Stomach (tissue), 9 donors: ENCODE data around the gene PTPRU. TPM values are rescaled to one million over a fixed set of nuclear protein-coding genes. Genes with fewer than 3 reads are reported as not detected.
"Not testable (repeated sequence)": the region's sequence is repeated elsewhere in the genome, so short reads cannot be mapped to it uniquely, and the experiment has no call there.

ENCODE experiments used
- DNase-seq, 2 donors: peaks; one replicate each; pipeline versions ENCODE4 v3.0.0 to v3.0.0-alpha.2; 2013 to 2019
- H3K27ac ChIP-seq, 5 donors: fragments of 200-600 bp in 4 of 5; sonication (generic) in 4 of 5; one replicate each; pipeline ENCODE4 v1.5.1; 2013 to 2019; ENCODE audit warnings: mild to moderate bottlenecking in 1 of 5, moderate library complexity in 1 of 5
- H3K27me3 ChIP-seq, 3 donors: fragments of 200-600 bp; sonication (generic); one replicate each; pipeline ENCODE4 v1.5.1; 2017 to 2019; ENCODE audit warnings: mixed run types in 1 of 3
- H3K36me3 ChIP-seq, 4 donors: fragments of 200-600 bp; sonication (generic); 1 replicate in 3 of 4; 2 replicates in 1 of 4; pipeline ENCODE4 v1.5.1; 2016 to 2019
- H3K4me1 ChIP-seq, 4 donors: fragments of 200-600 bp; sonication (generic); one replicate each; pipeline ENCODE4 v1.5.1; 2016 to 2019
- H3K4me3 ChIP-seq, 4 donors: fragments of 200-600 bp; sonication (generic) in 3 of 4; one replicate each; pipeline ENCODE4 v1.5.1; 2016 to 2019; ENCODE audit warnings: mild to moderate bottlenecking in 1 of 4
- H3K9me3 ChIP-seq, 4 donors: fragments of 200-600 bp; sonication (generic); one replicate each; pipeline ENCODE4 v1.5.1; 2016 to 2019
- EP300 ChIP-seq: sonication (generic); formaldehyde crosslinking; IDR thresholded peaks from one replicate; pipeline ENCODE4 v1.6.1; 2017; ENCODE audit warnings: antibody characterized with exemption
- POLR2A ChIP-seq, 4 donors: fragments of 450-650 bp; IDR thresholded peaks; one replicate each; pipeline ENCODE4 v1.6.1; 2016; ENCODE audit warnings: antibody characterized with exemption in 4 of 4, control low read depth in 2 of 4, mild to moderate bottlenecking in 1 of 4, moderate library complexity in 1 of 4
- POLR2AphosphoS5 ChIP-seq, 3 donors: sonication (generic); formaldehyde crosslinking; IDR thresholded peaks; one replicate each; pipeline ENCODE4 v1.6.1; 2016; ENCODE audit warnings: antibody characterized with exemption in 3 of 3
- WGBS, 5 donors: extraction: QIAGEN DNeasy Blood & Tissue Kit in 3 of 5; methylation state at CpG; one replicate each; pipeline versions ENCODE4 v1.1.5 to v1.1.7; 2013 to 2018; 5-methylcytosine and 5-hydroxymethylcytosine counted together
- intact Hi-C: fragments of 100-400 bp; cut with DNase I; formaldehyde crosslinking; loops from one replicate; pipeline ENCODE4 v1.15.1; 2023; ENCODE audit warnings: low total_unique reads
- polyA plus RNA-seq, 3 donors: library from polyadenylated mRNA; stranded (reverse); fragments of 200-250 nt; gene quantifications; one replicate each; pipeline ENCODE4 v1.2.3, GENCODE V29; 2013
- total RNA-seq, 5 donors: library from RNA; depleted of rRNA; stranded (reverse); fragments of >200 nt; gene quantifications; one replicate each; pipeline versions ENCODE4 v1.1.0 to v1.2.3, GENCODE V29; 2014 to 2016
- TF ChIP-seq, protein P1 (sequence below), 7 experiments: fragments of 450-650 bp in 4 of 7; fragments of 200-600 bp in 3 of 7; sonication (generic) in 3 of 7; IDR thresholded peaks; one replicate each; pipeline ENCODE4 v1.5.1; 2016 to 2019; ENCODE audit warnings: antibody characterized with exemption in 7 of 7, control low read depth in 2 of 7, mild to moderate bottlenecking in 1 of 7
- donor health status: healthy with polysubstance abuse.
- donor health status: Bipolar disorder and iron deficiency.
- donor health status: healthy.

Gene PTPRU
- total and polyA plus RNA-seq, 8 donors: 0.29 to 17.5 (median 6.2) TPM

DNA sequence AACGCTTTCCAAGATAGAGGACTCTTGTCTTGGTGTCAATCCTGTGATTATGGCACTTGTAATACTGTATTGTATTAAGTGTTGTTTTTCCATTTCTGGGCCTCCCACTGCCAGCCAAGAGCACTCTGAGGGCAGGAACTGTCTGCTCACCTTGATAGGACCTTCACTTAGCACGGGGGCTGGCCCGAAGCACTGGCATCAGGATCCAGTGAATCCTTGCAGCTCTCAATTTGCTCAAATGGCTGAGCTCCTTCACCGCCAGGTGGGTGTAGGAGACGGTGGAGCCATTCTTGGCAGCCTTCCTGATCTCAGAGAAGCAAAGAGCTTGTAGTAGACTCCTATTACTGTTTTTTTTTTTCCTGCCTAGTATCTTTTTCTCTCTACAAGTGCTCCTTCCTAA, 23.3 kb upstream of the PTPRU start:
- intact Hi-C loops: no loop called here
- WGBS, 5 donors: 84 to 93% (median 91%) methylated on average over 5 of the region's 5 CpGs
- H3K4me3 ChIP-seq: no peak overlapping the region
- no peaks in the 10 kb centered on the region for H3K27me3 ChIP-seq
- no peak overlapping the region for H3K27ac ChIP-seq
- peaks cover 0 to 9% (median 2%) of the 10 kb centered on the region in 4 donors for H3K4me1 ChIP-seq
- no peak for DNase-seq
- H3K9me3 ChIP-seq: no peaks in the 10 kb centered on the region
- peaks cover 31 to 78% (median 73%) of the 10 kb centered on the region in 4 donors for H3K36me3 ChIP-seq
- TF ChIP-seq POLR2AphosphoS5 (IDR thresholded peaks at IDR 0.05) (no peak), POLR2A (IDR thresholded peaks at IDR 0.05) (no peak), EP300 (no peak)
- TF ChIP-seq, protein P1, sequence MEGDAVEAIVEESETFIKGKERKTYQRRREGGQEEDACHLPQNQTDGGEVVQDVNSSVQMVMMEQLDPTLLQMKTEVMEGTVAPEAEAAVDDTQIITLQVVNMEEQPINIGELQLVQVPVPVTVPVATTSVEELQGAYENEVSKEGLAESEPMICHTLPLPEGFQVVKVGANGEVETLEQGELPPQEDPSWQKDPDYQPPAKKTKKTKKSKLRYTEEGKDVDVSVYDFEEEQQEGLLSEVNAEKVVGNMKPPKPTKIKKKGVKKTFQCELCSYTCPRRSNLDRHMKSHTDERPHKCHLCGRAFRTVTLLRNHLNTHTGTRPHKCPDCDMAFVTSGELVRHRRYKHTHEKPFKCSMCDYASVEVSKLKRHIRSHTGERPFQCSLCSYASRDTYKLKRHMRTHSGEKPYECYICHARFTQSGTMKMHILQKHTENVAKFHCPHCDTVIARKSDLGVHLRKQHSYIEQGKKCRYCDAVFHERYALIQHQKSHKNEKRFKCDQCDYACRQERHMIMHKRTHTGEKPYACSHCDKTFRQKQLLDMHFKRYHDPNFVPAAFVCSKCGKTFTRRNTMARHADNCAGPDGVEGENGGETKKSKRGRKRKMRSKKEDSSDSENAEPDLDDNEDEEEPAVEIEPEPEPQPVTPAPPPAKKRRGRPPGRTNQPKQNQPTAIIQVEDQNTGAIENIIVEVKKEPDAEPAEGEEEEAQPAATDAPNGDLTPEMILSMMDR (IDR thresholded peaks at IDR 0.05): no peak

DNA sequence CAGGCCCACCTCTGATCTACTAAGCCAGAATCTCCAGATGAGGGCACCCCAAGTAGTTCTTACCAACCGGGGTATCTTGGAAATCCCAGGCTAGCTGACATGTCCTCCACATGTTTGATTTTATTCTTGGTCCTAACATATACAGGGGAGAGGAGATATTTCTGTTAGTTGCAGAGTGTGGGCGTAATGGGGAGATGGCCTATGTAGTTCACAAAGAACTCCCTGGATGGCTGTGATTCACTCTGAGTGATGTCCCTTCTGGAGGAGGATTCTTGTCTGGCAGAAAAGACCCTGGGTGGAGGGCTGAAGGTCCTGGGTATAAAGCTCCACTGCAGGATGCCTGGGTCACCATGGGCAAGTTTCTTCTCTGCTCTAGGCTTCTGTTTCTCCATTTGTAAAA, 18.7 kb upstream of the PTPRU start:
- Histone ChIP-seq H3K4me1 (no peaks in the 10 kb centered on the region), H3K27ac (no peak overlapping the region), H3K27me3 (no peaks in the 10 kb centered on the region), H3K4me3 (no peak overlapping the region), H3K9me3 (no peaks in the 10 kb centered on the region), H3K36me3 (peaks cover 20 to 73% (median 70%) of the 10 kb centered on the region in 4 donors)
- WGBS, 5 donors: 92 to 100% (median 98%) methylated on average over 2 of the region's 2 CpGs
- DNase-seq: no peak
- TF ChIP-seq, protein P1 (IDR thresholded peaks at IDR 0.05): no peak
- intact Hi-C loops: no loop called here

DNA sequence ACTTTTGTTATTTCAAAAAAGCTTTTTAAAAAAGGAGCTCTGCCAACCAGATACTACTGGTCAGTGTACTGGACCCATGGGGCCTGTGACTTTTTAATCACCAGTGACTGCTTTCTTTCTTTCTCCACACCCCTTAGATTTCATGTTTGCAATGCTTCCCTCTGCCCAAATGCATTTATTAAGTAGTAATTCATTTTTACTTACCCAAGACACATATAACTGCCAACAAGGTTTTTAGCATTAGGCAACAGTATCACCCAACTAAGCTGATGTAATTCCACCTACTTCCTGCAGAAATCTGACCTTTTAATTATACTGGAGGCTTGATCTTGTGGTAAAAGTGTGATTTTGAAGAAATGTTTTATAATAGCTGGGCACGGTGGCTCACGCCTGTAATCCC, 18.1 kb upstream of the PTPRU start:
- TF ChIP-seq, protein P1 (IDR thresholded peaks at IDR 0.05): no peak
- DNase-seq: no peak
- peaks cover 17 to 73% (median 69%) of the 10 kb centered on the region in 4 donors for H3K36me3 ChIP-seq
- 59 to 93% (median 84%) methylated on average over 2 of the region's 2 CpGs for WGBS, 5 donors
- no peaks in the 10 kb centered on the region for H3K4me1 ChIP-seq
- intact Hi-C loops: no loop called here
- no peaks in the 10 kb centered on the region for H3K9me3 ChIP-seq
- no peaks in the 10 kb centered on the region for H3K27me3 ChIP-seq
- no peak overlapping the region for H3K4me3 ChIP-seq
- no peak overlapping the region for H3K27ac ChIP-seq

DNA sequence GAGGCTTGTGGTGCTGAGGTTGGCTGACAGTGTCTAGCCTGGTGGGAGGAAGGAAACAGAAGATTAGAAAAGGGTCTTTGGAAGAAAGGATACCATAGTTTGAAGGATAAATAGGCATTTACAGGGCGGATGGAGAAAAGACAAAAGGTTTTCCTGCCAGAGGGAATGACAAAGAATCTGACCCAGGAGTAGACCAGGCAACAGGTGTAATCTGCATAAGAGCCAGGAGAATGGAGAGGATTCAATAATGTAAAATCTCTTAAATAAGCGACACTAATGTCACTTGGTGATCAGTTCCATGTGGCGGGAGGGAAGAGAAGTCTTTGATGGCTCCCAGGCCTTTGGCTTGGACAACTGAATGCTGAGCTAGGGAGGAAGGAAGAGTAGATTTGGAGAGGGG, 15.0 kb upstream of the PTPRU start:
- intact Hi-C loops: no loop called here
- WGBS, 5 donors: 92 to 96% (median 94%) methylated on average over 3 of the region's 3 CpGs

DNA sequence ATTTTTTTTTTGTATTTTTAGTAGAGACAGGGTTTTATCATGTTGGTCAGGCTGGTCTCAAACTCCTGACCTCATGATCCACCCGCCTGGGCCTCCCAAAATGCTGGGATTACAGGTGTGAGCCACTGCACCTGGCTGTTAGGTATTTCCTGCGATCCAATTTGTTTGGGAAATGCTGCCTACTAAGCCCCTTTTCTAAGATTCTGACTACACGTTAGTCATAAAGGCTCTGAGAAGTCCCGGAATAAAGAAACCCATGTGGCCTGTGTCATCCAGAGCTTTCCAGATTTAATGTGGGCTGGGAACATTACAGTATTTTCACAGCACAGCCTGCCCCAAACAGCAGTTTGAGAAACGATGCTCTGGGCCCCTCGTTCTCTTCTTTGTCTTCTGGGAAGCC, 14.1 kb upstream of the PTPRU start:
- WGBS, 5 donors: 78 to 93% (median 91%) methylated on average over 6 of the region's 6 CpGs
- H3K4me3 ChIP-seq, DNase-seq, H3K9me3 ChIP-seq, intact Hi-C loops, H3K27me3 ChIP-seq, H3K4me1 ChIP-seq, H3K27ac ChIP-seq: not testable (repeated sequence)
- peaks cover 4 to 65% (median 52%) of the 10 kb centered on the region in 4 donors for H3K36me3 ChIP-seq

More for the DNA sequence above, 15.0 kb upstream of the PTPRU start:
- Histone ChIP-seq H3K9me3 (no peaks in the 10 kb centered on the region), H3K27me3 (no peaks in the 10 kb centered on the region), H3K4me3 (no peak overlapping the region), H3K36me3 (peaks cover 4 to 71% (median 54%) of the 10 kb centered on the region in 4 donors), H3K27ac (no peak overlapping the region), H3K4me1 (no peaks in the 10 kb centered on the region)
- no peak for DNase-seq
- TF ChIP-seq EP300 (no peak), POLR2A (IDR thresholded peaks at IDR 0.05) (no peak), POLR2AphosphoS5 (IDR thresholded peaks at IDR 0.05) (no peak)
- TF ChIP-seq, protein P1 (IDR thresholded peaks at IDR 0.05): no peak
